GM11168 (cell line): ENCODE data around the gene SUDS3.

Source experiments
- in situ Hi-C: fragments of 300-500 bp; cut with MboI; formaldehyde crosslinking; loops from one replicate; pipeline ENCODE4 v1.12.0; 2022; ENCODE audit warnings: low sequenced_read_pairs; ENCODE audit not compliant: unreplicated experiment

Gene SUDS3

DNA sequence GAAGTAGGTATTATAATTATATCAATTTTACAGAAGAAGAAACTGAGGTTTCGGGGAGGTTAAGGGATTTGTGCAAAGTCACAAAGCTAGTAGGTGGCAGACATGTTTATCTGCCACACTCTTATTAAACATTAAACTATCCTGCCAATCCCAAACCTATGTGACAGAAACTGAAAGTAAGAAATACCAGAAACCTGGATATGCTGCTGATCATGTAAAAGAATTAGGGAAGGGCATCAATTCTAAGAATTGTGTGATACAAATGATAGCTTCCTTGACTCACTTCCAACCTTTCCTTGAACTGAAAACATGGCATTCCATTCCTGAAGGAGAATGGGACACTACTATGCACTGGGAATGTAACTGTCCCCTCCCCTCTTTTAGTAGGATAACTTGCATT, 20.5 kb upstream of the SUDS3 start:
- in situ Hi-C loops: no loop called here

DNA sequence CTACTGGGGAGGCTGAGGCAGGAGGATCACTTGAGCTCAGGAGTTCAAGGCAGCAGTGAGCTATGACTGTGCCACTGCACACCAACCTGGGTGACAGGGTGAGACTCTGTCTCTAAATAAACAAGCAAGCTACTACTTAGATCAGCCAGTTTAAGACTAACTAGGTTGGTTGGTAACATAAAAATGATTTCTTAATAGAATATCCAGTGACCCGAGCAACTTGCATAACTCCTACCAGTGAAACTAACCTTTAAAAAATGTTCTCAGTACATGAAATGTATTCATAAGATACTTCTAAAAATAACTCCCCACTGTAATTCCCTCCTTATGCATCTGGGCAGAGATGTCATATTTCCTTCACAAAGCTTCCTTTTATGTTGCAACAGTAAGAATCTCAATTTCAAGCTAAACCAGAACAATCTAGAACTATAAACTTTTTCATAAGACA, 19.5 kb upstream of the SUDS3 start:
- in situ Hi-C loops: no loop called here

DNA sequence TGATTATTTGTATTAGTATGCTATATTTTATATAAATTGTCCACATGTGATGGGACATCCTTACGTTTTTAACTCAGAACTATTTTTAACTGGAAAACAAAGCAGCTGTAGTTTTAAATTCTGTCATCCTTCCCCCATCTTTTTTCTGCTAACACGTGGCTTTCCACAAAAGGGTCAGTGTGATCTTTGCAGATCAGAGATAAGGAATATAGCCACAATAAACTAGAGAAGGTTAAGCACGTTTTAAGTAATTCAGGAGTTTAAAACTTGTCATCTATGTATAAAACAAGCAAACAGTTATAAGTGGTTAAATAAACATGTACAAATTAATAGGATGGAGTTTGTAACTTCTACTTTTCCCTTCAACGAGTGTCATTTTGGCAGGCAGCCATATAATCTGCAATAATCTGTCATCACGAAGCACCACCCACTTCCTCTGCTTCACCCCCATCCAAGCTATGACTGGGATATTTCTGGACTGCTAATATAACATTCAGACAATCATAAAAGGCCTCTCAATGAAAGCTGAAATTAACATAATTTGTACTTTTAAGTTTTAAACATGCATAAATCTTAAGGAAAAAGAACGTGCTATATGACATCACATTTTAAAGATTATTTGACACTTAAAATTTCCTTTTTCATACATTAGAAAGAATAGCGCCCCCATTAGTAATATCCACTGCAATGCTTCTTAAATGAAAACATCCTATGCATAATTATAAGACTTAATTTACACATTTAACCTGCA, 18.9 kb upstream of the SUDS3 start:
- in situ Hi-C loops: no loop called here

DNA sequence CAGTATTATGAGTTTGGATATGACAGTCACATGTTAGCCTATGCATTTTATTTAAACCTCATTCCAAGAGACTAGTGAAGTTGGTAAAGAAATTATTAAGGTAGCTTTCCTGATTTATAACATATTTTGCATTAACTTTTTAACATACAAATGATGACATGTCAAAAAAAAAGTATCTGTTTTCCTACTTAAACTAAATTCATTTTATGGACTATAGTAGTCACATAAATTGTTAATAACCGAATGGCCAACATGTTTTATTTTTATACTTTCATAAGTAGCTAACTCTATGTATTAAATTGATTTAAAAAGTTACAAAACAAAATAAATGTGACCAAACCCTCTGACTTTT, 18.4 kb upstream of the SUDS3 start:
- in situ Hi-C loops: no loop called here

DNA sequence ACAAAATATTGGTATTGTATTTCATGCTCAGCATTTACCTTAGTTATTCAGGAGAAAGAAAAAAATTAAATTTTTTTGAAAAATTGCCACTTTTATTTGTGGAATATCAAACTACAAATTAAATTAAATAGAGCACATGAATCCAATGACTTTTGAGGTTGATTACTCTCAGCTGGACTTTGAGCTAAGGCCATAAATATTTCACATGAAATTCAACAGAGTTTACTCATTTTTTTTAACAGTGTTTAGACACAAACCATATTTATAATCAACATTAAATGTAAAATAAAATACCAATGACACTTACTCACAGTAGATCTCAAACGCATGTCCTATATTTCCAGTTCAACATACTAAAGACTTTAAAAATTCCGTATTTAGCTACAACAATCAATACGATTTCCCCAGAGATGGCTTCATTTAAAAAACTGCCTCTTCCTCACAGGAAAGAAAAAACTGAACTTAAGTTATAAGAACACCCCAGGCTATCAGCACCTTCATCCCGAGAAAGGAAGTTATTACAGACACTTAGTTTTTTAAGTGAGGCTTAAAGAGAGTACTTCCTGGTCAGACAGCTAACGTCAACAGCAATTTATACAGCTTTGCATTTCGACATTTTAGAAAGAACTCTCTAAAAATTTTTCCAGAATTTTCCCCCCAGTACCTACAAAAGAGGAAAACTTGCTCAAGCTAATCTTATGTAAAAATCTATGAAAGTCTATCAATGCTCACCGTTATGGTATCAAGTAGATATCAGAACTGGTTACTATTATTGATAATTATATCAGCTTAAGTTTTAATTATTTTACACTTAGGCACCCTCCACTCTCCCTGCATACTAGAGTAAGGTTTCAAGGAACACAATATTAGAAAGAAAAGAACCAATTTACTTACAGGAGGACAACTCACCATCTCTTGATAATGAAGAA, 17.5 kb upstream of the SUDS3 start:
- in situ Hi-C loops: no loop called here

DNA sequence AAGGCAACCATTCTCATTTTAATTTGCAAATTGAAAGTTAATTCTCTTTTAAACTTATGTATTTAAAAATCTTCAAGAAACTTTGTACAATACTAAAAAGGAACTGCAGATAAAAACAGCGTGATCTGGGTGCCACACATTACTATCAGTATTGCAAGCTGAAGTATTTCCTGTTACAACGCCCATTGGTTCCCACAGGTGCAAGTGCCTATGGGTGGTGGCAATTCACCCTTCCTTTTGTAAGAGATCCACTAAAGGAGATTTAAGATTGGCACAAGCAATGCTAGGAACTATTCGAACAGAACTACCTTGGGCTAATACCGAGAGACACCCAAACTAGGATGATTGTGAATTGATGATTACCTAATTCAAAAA, 16.8 kb upstream of the SUDS3 start:
- in situ Hi-C loops: no loop called here

DNA sequence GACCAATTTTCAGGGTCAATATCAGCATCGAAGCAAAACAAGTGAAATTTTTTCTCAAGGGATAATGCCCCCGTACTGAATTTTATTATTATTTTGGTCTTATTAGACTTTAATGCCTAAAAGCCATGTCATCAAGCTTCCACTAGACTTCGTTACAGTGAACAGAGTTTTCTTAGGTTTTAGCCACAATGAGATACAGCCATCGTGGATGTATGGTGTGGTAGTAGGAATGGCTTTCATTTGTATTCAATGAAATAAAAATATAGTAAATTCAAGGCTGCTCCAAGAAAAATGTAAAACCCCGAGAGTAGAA, 15.3 kb upstream of the SUDS3 start:
- in situ Hi-C loops: no loop called here

DNA sequence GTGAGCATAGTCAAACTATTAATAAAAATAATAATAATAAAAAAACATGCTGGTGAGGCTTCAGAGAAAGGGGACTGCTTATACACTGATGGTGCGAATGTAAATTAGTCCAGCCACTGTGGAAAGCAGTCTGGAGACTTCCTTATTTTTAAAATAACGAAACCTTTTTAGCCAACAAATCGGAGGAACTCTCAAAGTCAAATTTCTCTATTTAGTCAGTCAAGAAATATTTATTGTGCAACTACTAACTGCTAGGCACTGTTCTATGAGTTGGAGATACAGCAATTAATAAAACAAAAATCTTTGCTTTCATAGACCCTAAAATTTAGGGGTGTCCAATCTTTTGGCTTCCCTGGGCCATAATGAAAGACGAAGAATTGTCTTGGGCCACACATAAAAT, 14.5 kb upstream of the SUDS3 start:
- in situ Hi-C loops: no loop called here

DNA sequence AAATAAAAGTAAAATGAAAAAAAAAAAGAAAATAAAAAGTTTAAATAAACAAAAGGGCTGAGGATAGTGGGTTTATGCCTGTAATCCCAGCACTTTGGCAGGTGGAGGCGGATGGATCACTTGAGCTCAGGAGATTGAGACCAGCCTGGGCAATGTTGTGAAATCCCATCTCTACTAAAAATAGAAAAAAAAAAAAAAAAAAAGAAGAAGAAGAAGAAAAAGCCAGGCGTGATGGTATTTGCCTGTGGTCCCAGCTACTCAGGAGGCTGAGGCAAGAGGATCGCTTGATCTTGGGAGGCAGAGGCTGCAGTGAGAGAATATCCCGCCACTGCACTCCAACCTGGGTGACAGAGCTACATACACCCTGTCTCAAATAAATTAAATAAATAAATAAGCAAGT, 7.5 kb upstream of the SUDS3 start:
- in situ Hi-C loops: no loop called here

DNA sequence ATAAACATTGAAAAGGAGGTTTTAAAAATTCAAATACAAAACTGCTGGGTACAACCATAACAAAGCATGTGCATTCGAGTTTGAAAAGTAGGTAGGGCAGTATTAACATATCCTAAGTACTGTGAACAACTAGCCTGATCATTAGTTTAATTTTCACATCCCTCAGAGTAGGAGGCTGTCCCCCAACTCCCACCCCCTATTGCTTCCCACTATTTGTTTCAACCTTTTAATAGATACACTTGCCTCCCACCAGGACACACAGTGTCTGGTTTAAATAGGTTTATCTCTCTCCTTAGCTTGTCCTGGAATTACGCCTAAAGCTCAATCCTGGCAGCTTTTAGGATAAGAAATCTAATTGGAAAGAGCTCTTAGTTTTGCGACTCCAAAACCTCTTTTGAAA, 5.8 kb upstream of the SUDS3 start:
- in situ Hi-C loops: loop anchor here (5.0 kb wide), 1 partner anchor 193 kb away; no protein-coding TSS in a partner anchor

DNA sequence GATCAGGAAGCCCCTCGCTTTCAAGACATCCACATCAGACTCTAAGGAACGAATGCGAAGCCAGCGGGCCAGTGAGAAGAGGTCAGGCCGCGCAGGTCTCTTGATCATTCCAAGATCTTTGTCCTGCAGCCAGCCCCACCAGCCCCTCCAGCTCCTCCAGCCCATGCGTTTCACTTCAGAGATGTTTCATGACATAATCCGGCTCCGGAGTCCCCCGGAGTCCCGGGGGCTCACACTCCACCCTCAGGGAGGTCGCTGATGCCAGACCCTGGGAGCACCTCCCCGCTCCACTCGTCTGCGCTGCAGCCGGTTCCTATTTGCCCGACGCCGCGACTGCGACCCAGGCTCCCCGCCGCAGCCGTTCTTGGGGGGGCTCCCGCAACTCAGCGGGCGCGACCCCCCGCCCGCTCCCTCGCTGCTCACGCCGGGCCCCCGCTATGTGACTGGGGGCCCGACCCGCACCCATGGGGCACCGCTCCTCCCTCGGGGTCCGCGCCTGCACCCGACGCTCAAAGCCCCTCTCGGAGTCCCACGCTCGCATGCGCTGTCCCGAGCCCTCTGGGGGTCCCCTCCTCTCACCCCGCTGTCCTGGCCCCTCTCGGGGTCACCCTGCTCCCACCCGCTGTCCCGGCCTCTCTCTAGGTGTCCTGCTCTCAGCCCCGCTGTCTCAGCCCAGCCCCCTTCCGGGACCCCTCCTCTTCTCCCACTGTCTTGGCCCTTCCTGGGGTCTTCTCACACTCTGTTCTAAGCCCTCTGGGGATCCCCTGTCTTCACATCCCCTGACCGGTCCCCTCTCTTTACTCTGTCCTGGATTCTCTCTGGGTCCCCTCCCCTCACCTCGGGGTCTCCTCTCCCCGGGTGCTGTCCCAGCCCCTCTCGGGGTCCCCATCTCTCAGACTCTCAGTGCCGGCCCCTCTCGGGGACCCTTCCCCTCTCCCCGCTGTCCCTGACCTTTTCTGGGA, 4.8 kb upstream of the SUDS3 start:
- in situ Hi-C loops: loop anchor here (5.0 kb wide), 1 partner anchor 194 kb away; no protein-coding TSS in a partner anchor

DNA sequence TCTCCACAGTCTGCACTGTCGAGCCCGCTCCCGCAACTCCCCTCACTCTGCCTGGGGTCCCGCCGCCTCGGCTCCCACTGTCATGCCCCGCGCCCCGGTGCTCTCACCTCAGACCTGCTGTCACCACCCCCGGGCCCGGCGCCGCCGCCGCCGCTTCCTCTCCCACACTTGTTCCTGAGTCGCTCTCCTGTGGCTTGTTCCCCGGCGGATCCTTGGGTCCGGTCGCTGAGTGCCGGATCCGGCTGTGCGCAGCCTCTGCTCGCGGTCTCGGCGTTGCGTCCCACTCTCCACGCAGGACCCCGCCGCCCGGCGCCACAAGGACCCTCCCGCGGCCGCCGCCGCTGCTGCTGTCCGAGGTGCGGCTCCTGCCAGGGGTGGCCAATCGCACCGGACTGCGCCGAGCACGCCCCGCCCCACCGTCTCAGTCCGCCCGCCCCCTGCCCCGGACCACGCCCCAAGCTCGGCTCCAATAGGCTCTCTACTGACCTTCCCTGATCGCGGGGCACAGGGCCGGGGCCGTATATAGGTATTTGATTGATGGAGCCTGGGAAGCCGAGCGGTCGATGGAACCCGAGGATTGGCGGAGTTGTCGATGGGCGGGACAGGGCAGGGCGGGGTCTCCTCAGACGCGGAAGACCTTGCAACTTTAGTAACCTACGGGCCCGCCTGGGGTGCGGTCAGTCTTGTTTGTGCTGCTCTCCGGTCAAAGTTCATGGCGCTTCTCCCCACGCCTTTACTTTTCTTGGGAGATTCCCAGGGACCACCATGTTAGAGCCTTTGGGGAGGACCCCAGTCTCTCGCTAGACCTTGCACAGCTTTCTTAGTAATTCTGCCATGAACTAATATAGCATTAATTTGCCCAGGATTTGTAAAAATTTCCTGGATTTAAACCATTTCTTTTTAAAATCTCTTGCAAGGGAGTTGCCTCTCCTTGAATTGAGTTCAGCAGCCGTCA, 3.5 kb upstream of the SUDS3 start, which contains the start of gene TAOK3:
TAOK3 (minus strand) TSS at position 367 of the 955 bp plus-strand sequence. CDS start 117,340 bp downstream, outside the sequence.
- in situ Hi-C loops: loop anchor here (5.0 kb wide), 1 partner anchor 196 kb away; no protein-coding TSS in a partner anchor

DNA sequence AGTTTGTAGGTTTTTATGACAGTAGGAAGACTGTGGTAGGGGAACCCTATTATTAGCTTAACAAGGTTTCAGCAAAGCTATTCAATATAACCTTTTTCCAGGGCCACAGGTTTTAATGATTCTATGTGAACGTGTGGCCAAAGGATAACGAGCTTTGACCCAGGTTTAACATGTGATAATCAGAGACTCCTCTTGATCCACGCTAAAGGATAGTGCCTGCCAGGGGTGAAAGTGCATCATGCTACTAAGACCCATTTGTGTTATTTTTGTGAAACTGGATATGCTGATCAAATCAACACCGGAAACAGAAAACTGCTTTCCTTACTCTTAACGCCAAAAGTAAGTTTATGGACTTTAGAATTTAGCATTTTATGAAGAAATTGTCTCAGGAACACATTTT, 2.7 kb upstream of the SUDS3 start:
- in situ Hi-C loops: loop anchor here (5.0 kb wide), 1 partner anchor 196 kb away; no protein-coding TSS in a partner anchor

DNA sequence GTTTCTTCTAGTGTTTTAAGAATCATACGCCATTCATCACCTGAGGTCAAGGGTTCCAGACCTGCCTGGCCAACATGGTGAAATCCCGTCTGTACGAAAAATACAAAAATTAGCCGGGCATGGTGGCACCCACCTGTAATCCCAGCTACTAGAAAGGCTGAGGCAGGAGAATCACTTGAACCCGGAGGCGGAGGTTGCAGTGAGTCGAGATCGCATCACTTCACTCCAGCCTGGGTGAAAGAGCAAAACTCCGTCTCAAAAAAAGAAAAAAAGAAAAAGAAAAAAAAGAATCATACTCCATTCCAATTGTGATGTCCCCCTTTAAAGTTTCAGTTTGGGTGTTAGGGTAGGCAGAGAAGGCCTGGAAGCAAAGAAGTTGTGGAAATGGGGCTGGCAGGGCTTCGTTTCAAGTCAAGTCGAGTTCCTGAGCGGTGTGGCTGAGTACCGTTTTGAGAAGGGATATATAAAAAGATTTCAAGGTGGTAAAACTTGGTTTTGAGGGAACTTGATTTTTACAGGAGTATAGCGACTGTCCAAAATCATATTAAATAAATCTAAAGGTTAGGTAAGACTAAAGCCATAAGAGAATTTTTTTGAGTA, 2.1 kb upstream of the SUDS3 start:
- in situ Hi-C loops: loop anchor here (5.0 kb wide), 1 partner anchor 197 kb away; no protein-coding TSS in a partner anchor

DNA sequence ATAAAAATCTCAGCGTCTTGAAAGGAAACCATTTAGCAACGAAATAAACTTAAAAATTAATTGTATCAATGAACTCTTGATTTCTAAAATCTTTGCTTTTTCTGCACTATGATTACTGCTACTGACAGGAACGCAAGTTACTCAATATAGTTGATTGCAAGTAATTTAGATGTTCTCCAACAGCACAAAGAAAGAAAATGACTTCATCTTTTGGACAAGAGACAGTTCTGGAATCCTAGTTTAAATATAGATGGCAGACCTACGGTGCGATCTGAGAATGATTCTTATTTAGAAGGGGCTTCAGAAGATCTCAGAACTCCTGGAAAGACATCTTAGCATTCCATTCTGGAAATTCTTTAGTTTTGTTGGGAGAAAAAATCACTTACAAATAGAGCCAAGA, 1.4 kb upstream of the SUDS3 start:
- in situ Hi-C loops: loop anchor here (5.0 to 25.0 kb wide), 2 partner anchors 198 to 488 kb away; no protein-coding TSS in a partner anchor

DNA sequence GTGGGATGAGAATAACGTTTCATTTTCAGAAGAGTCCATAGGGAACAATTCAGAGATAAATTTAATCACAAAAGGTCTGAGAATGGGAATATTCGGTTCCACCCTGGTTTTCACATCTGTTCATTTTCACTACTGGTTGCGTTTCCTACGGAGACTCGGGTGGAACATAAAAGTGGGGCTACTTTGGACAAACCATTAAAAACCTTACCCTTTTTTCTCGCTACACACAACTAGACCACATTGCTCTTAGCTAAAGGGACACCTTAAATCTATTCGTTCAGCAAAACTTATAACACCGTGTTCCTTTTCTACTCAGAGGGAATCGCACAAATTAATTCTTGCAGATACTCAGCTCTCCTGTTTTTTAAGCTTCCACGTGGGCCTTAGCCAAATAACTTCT, 1.0 kb upstream of the SUDS3 start:
- in situ Hi-C loops: loop anchor here (25.0 kb wide), 1 partner anchor 488 kb away; no protein-coding TSS in a partner anchor

DNA sequence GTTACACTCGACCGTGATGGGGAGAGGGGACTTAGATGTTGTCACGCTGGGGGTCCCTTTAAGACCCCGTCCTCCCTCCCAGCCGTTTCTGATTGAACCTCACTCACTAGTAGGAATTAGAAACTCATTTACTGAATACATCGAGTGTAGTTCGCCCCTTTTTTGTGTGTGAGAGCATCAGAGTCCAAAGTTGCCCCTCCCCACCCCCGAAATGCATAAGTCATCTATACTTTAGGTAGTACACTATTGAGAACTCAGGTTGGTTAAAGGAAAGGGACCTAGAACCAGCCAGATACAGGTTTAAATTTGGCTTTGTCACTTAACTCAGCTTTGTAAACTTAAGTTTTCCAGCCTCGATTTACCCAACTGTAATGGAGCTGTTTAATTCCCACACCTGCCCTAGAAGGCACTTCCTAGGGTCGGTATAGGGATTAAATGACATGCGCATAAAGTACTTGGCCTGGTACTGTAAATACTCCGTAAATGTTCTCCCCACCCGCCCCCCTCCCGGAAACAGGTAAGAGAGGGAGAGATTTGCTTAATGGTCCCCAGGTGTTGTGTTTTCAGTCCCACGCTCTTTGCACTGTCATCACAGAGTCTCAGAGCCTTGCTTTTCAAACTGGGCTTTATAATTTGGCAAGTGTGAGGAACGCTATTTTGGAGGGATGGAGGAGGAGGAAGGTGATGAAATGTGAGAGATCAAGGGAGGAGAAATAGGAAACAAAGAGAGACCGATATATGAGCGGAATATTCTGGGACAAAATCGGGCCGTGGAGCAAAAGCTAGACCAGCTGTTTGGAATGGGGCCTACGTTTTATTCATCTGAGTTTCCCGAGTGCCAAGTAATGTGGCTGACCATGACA, 897 bp downstream of the SUDS3 start:
- in situ Hi-C loops: loop anchor here (25.0 kb wide), 1 partner anchor 490 kb away; no protein-coding TSS in a partner anchor
